NCI-H510A treated with DMSO at 0.1 percent for 48 hours (cell line): Measurements from ENCODE around the gene UBXN11.
A peak's percentile ranks its signal among the peaks of the same experiment; 100 is the strongest.

ENCODE experiments used
- DNase-seq: peaks from one replicate; lab custom pipeline; 2025; lab: John Stamatoyannopoulos, UW

UBXN11 gene

GRCh38 chr1:26306290-26307229, at the start of gene UBXN11:
TSS of gene UBXN11 (minus strand) at chr1:26306636. CDS start at chr1:26302883, 3,753 bp downstream.
- DNase-seq, result peak; percentile 96

GRCh38 chr1:26356106-26356505, 49.7 kb upstream of the UBXN11 start:
- no peak for DNase-seq

- DNase-seq, result no peak
Observed at GRCh38 chr1:26354972-26355371, 48.5 kb upstream of the UBXN11 start.

GRCh38 chr1:26353976-26354820, 47.8 kb upstream of the UBXN11 start, which contains the start of gene CRYBG2:
TSS of gene CRYBG2 (minus strand) at chr1:26354130. CDS start at chr1:26346657, 7,473 bp downstream.
- DNase-seq, result peak; percentile 64

- DNase-seq, result no peak
Observed at GRCh38 chr1:26353210-26353859, 46.9 kb upstream of the UBXN11 start.

- no peak for DNase-seq
Observed at GRCh38 chr1:26352338-26352679, 45.9 kb upstream of the UBXN11 start.

GRCh38 chr1:26351590-26352337, 45.3 kb upstream of the UBXN11 start:
- no peak for DNase-seq

GRCh38 chr1:26350701-26351589, 44.5 kb upstream of the UBXN11 start:
- DNase-seq, result no peak

GRCh38 chr1:26350343-26350700, 43.9 kb upstream of the UBXN11 start:
- no peak for DNase-seq

GRCh38 chr1:26349877-26350244, 43.4 kb upstream of the UBXN11 start:
- no peak for DNase-seq

- no peak for DNase-seq
Observed at GRCh38 chr1:26349188-26349876, 42.9 kb upstream of the UBXN11 start.

GRCh38 chr1:26346274-26347033, 40.0 kb upstream of the UBXN11 start:
- DNase-seq, result no peak

- DNase-seq, result no peak
Observed at GRCh38 chr1:26345718-26346117, 39.3 kb upstream of the UBXN11 start.

GRCh38 chr1:26344147-26344920, 37.9 kb upstream of the UBXN11 start:
- DNase-seq, result no peak

GRCh38 chr1:26340047-26340481, 33.6 kb upstream of the UBXN11 start:
- no peak for DNase-seq

- no peak for DNase-seq
Observed at GRCh38 chr1:26338670-26339069, 32.2 kb upstream of the UBXN11 start.

GRCh38 chr1:26337625-26338024, 31.2 kb upstream of the UBXN11 start:
- no peak for DNase-seq

- DNase-seq, result no peak
Observed at GRCh38 chr1:26337206-26337535, 30.7 kb upstream of the UBXN11 start.
